BLaER1 treated with 17β-estradiol and CSF1 and Interleukin-3, amounts not matched to agents 10 nM and 100 nM (cell line): Measurements from ENCODE around the gene CAMK1.

Experiments
- H3K27ac ChIP-seq, 11 experiments: shearing (Covaris generic); formaldehyde crosslinking; 2 replicates each; pipeline ENCODE4 v1.8.1; 2022
- H3K27me3 ChIP-seq, 11 experiments: shearing (Covaris generic); formaldehyde crosslinking; 2 replicates each; pipeline ENCODE4 v1.8.1; 2022
- H3K36me3 ChIP-seq, 11 experiments: shearing (Covaris generic); formaldehyde crosslinking; 2 replicates each; pipeline ENCODE4 v1.8.1; 2022
- H3K4me1 ChIP-seq, 10 experiments: shearing (Covaris generic); formaldehyde crosslinking; 2 replicates each; pipeline ENCODE4 v1.8.1; 2022
- H3K4me2 ChIP-seq, 11 experiments: shearing (Covaris generic); formaldehyde crosslinking; 2 replicates each; pipeline ENCODE4 v1.8.1; 2022
- H3K4me3 ChIP-seq, 10 experiments: shearing (Covaris generic); formaldehyde crosslinking; 2 replicates each; pipeline ENCODE4 v1.8.1; 2022
- H3K9ac ChIP-seq, 11 experiments: shearing (Covaris generic); formaldehyde crosslinking; 2 replicates each; pipeline ENCODE4 v1.8.1; 2022
- H3K9me3 ChIP-seq, 11 experiments: shearing (Covaris generic); formaldehyde crosslinking; replicated peaks in 1 of 11; 2 replicates each; pipeline ENCODE4 v1.8.1; 2022
- H4K20me1 ChIP-seq, 11 experiments: shearing (Covaris generic); formaldehyde crosslinking; 2 replicates each; pipeline ENCODE4 v1.8.1; 2022
- Cebpa-rat ChIP-seq, 11 experiments: shearing (Covaris generic); IDR thresholded peaks; 2 replicates each; pipeline ENCODE4 v1.8.1; 2022

CAMK1 gene

GRCh38 chr3:9797196-9797945, 27.6 kb upstream of the CAMK1 start:
- TF ChIP-seq Cebpa-rat (IDR thresholded peaks at IDR 0.05) = no peak
- Histone ChIP-seq H4K20me1 (peaks cover 61 to 88% (median 80%) of the 10 kb centered on the region in 11 experiments), H3K36me3 (peaks cover 74 to 86% (median 79%) of the 10 kb centered on the region in 11 experiments), H3K27me3 (no peaks in the 10 kb centered on the region), H3K4me1 (peaks cover 22 to 41% (median 25%) of the 10 kb centered on the region in 10 experiments), H3K9ac (peak overlapping the region in 5 of 11 experiments; percentile 1 to 29 (median 7); a peak in 1 of 22 replicates), H3K9me3 (no peaks in the 10 kb centered on the region), H3K27ac (no peak overlapping the region), H3K4me3 (no peak overlapping the region), H3K4me2 (no peak overlapping the region)

DNA sequence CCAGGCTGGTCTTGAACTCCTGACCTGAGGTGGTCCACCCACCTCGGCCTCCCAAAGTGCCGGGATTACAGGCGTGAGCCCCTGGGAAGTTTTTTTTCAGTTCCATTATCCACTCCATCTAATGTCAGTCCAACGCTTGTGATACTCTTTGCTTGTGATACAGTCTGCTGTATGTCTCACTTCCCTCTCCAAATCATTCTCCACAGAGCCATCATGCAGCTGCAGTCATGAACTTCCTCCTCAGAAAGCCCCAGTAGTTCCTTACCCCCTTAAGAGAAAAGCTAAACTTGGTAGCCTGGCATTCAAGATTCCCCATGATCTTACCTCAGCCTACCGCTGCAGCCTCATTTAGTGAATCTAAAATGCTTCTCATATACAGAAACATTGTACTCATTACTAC, 25.5 kb upstream of the CAMK1 start:
- Histone ChIP-seq H3K27ac (peak overlapping the region in 6 of 11 experiments; percentile 21 to 39 (median 32); a peak in 9 of 22 replicates), H4K20me1 (peaks cover 55 to 69% (median 67%) of the 10 kb centered on the region in 11 experiments), H3K4me3 (peak overlapping the region in 3 of 10 experiments; percentile 78 to 94 (median 94); a peak in 6 of 20 replicates), H3K4me1 (peaks cover 34 to 59% (median 39%) of the 10 kb centered on the region in 10 experiments), H3K36me3 (peaks cover 56 to 69% (median 61%) of the 10 kb centered on the region in 11 experiments), H3K27me3 (no peaks in the 10 kb centered on the region), H3K4me2 (peak overlapping the region; percentile 89 to 98 (median 93)), H3K9me3 (no peaks in the 10 kb centered on the region), H3K9ac (peak overlapping the region; percentile 30 to 98 (median 39); a peak in 11 of 22 replicates)
- TF ChIP-seq Cebpa-rat (IDR thresholded peaks at IDR 0.05) = no peak

- Histone ChIP-seq H3K27me3 (no peaks in the 10 kb centered on the region), H3K4me2 (peak overlapping the region; percentile 89 to 98 (median 93)), H3K4me1 (peaks cover 34 to 59% (median 40%) of the 10 kb centered on the region in 10 experiments), H3K9ac (peak overlapping the region; percentile 91 to 100 (median 97); a peak in 16 of 22 replicates), H4K20me1 (peaks cover 50 to 61% (median 59%) of the 10 kb centered on the region in 11 experiments), H3K36me3 (peaks cover 51 to 69% (median 60%) of the 10 kb centered on the region in 11 experiments), H3K27ac (peak overlapping the region in 8 of 11 experiments; percentile 93 to 99 (median 97); a peak in 9 of 22 replicates), H3K9me3 (no peaks in the 10 kb centered on the region), H3K4me3 (peak overlapping the region; percentile 76 to 96 (median 86); a peak in 18 of 20 replicates)
- no peak for TF ChIP-seq Cebpa-rat (IDR thresholded peaks at IDR 0.05)
These were observed 24.7 kb upstream of the CAMK1 start for GRCh38 chr3:9794400-9794799.

GRCh38 chr3:9793161-9793781, 23.5 kb upstream of the CAMK1 start:
- peaks cover 45 to 69% (median 54%) of the 10 kb centered on the region in 11 experiments for H3K36me3 ChIP-seq
- TF ChIP-seq Cebpa-rat (IDR thresholded peaks at IDR 0.05) = no peak

DNA sequence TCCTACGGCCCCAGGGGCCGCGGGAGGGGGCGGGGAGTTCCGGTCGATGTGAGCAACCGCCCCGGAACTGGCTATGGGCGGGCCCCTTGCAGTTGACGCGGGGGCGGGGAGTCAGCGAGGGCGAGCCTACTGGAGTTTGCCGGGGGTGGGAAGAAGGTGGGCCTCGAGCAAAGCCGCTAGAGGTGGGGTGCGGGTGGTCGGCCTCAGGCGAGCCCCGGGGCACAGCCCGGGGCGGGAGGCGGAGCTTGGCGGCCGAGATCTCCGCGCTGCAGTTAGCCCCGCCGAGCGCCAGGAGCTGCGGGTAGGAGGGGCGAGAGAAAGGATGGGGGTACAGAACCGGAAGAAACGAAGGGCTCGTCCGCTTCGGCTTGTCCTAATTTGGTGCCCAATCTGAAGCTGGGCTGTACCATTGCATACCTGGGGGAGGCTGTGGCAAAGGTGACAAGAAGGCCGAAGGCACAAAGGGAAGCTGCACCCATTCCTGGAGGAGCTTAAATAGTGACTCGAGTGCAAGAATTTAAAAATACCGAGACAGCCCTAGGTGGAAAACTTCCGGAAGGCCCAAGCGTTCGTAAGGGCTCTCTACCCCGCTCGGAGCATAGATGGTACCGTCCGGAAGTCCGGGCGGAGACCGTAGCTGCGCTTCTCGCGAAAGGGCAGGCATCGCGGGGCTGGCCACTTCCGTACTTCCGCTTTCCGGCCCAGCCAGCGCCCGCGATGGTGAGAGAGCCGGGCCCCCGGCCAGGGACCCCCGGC, 22.8 kb upstream of the CAMK1 start, which contains the start of the genes ARPC4 and TADA3:
ARPC4 (plus strand) TSS at position 678 of the 756 bp plus-strand sequence; CDS start at position 718, 40 bp downstream.
TADA3 (minus strand) TSS at position 69 of the 756 bp plus-strand sequence. CDS start 1,007 bp downstream, outside the sequence.
- H3K27me3 ChIP-seq = no peaks in the 10 kb centered on the region
- peaks cover 38 to 42% (median 42%) of the 10 kb centered on the region in 11 experiments for H4K20me1 ChIP-seq
- peaks cover 38 to 68% (median 48%) of the 10 kb centered on the region in 11 experiments for H3K36me3 ChIP-seq
- H3K9me3 ChIP-seq = no peaks in the 10 kb centered on the region
- H3K4me1 ChIP-seq = peaks cover 34 to 58% (median 40%) of the 10 kb centered on the region in 10 experiments
- peak within 1 kb of the TSS; percentile 89 to 98 (median 95) for H3K4me2 ChIP-seq
- H3K27ac ChIP-seq = peak within 1 kb of the TSS; percentile 93 to 99 (median 97)
- peak within 1 kb of the TSS; percentile 91 to 100 (median 97) for H3K9ac ChIP-seq
- peak within 1 kb of the TSS; percentile 76 to 96 (median 86) for H3K4me3 ChIP-seq
- no peak for TF ChIP-seq Cebpa-rat (IDR thresholded peaks at IDR 0.05)

More at GRCh38 chr3:9793161-9793781, 23.5 kb upstream of the CAMK1 start:
- no peaks in the 10 kb centered on the region for H3K9me3 ChIP-seq
- H3K27me3 ChIP-seq = no peaks in the 10 kb centered on the region
- H4K20me1 ChIP-seq = peaks cover 45 to 49% (median 48%) of the 10 kb centered on the region in 11 experiments
- peak overlapping the region; percentile 91 to 100 (median 97) for H3K9ac ChIP-seq
- H3K4me3 ChIP-seq = peak overlapping the region; percentile 76 to 96 (median 86)
- peaks cover 34 to 59% (median 40%) of the 10 kb centered on the region in 10 experiments for H3K4me1 ChIP-seq
- H3K27ac ChIP-seq = peak overlapping the region; percentile 93 to 99 (median 97)
- H3K4me2 ChIP-seq = peak overlapping the region; percentile 89 to 98 (median 93)

GRCh38 chr3:9791790-9792404, 22.1 kb upstream of the CAMK1 start:
- Histone ChIP-seq H3K27me3 (no peaks in the 10 kb centered on the region), H3K4me3 (peak overlapping the region; percentile 76 to 96 (median 86)), H3K36me3 (peaks cover 31 to 68% (median 45%) of the 10 kb centered on the region in 11 experiments), H4K20me1 (peaks cover 31 to 36% (median 35%) of the 10 kb centered on the region in 11 experiments), H3K4me1 (peaks cover 34 to 54% (median 40%) of the 10 kb centered on the region in 10 experiments), H3K27ac (peak overlapping the region; percentile 93 to 99 (median 97)), H3K9me3 (no peaks in the 10 kb centered on the region), H3K9ac (peak overlapping the region; percentile 91 to 100 (median 97)), H3K4me2 (peak overlapping the region; percentile 75 to 95 (median 90))
- no peak for TF ChIP-seq Cebpa-rat (IDR thresholded peaks at IDR 0.05)

GRCh38 chr3:9791127-9791526, 21.4 kb upstream of the CAMK1 start:
- peaks cover 25 to 68% (median 43%) of the 10 kb centered on the region in 11 experiments; a peak in 21 of 22 replicates for H3K36me3 ChIP-seq
- peaks cover 23 to 28% (median 27%) of the 10 kb centered on the region in 11 experiments; a peak in 21 of 22 replicates for H4K20me1 ChIP-seq
- peak overlapping the region in 10 of 11 experiments; percentile 76 to 95 (median 90); a peak in 16 of 22 replicates for H3K4me2 ChIP-seq
- H3K4me3 ChIP-seq = peak overlapping the region in 4 of 10 experiments; percentile 76 to 96 (median 86); a peak in 6 of 20 replicates
- no peaks in the 10 kb centered on the region for H3K9me3 ChIP-seq
- peak overlapping the region in 7 of 11 experiments; percentile 3 to 99 (median 97); a peak in 8 of 22 replicates for H3K9ac ChIP-seq
- TF ChIP-seq Cebpa-rat (IDR thresholded peaks at IDR 0.05) = no peak
- H3K4me1 ChIP-seq = peaks cover 36 to 46% (median 41%) of the 10 kb centered on the region in 10 experiments
- no peaks in the 10 kb centered on the region for H3K27me3 ChIP-seq
- peak overlapping the region in 4 of 11 experiments; percentile 93 to 99 (median 98); a peak in 6 of 22 replicates for H3K27ac ChIP-seq
